NCI-H128 (cell line): Measurements from ENCODE around the gene FOXD4L1.
"Not testable (repeated sequence)": the region's sequence is repeated elsewhere in the genome, so short reads cannot be mapped to it uniquely, and the experiment has no call there.

Experiments used
- DNase-seq: peaks from one replicate; lab custom pipeline; 2025; ENCODE audit not compliant: unreplicated experiment; lab: John Stamatoyannopoulos, UW

Gene FOXD4L1

DNA sequence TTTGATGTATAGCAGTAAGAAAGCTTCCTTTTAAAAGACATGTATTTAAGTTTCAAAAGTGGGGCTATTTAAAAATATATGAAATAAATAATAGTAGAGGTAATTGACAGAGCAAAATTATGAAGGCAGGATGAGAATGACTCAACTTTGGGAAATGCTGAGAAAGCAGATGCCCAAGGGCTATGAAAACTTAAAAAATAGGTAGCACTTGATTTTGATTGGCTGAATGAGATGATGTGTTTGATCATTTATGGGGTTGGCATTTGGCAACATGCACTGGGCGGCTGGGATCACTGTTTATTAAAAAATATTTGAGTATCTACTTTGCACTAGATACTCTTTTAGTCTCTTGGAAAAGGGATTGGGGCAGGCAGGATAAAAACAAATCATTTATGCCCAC, 26.5 kb downstream of the FOXD4L1 start:
- DNase-seq, result not testable (repeated sequence)

DNA sequence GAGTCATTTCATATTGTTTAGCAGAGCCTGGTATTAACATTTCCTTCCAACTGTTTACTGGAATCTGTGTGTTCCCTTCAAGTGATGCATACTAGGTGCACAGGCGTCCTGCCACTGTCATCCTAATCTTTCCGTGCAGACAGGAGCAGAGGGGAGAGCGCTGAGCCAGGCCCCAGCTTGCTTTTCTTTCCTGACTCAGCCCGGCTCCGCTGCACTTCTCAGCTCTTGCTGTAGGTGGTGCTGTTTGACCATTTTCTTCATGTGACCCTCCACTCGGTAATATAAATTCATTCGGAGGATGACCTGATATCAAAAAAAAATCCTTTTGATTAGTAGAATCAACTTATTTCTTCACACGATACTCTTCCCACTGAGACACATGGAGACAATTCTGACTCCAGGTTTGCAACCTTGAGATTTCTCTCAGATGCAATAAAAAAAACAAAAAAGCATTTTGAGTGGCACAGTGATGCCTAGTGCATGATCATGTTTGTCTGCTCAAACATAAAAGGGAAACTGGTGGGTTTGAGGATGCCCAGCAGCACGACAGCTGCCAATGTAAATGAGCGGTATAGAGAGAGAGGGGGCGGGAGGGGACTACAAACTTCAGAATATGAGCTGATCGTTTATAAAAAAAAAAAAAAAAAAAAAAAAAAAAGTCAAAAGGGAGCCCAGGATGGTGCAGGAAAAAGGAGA, 29.0 kb downstream of the FOXD4L1 start:
- not testable (repeated sequence) for DNase-seq

DNA sequence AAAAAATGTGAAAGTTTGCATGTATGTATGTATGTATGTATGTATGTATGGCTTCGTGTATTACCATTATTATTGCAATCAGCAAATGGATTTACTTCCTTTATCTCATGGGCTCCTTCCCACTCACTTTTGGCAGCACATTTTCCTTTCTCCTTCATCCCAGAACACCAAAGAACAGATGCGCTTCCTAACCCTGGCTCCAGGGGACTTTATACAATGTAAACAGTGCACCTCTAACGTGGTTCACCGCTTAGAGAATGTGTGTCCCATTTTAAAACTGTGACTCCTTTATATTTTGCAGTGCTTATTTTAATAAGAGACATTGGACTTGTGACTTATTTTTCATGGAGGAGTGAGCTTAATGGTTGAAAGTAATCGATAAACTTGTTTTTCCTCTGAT, 29.7 kb downstream of the FOXD4L1 start:
- DNase-seq, result not testable (repeated sequence)

DNA sequence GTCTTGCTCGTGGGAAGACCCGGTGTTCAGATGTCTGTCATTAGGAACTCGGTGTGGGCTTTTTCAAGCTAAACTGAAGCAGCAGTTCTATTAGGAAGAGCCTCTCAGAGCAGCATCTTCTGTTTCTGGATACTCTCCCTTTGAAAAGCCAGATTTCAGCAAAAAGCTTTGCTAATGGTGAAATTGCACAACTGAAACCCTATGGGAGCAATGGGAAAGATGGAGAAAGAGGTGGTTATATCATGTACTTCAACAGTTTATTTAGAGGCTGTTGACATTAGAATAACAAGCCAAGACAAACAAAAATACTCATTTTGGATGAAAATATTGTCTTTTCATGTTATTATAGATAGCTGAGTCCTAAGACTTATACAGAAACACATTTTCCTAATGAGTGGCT, 30.4 kb downstream of the FOXD4L1 start:
- DNase-seq, result not testable (repeated sequence)

DNA sequence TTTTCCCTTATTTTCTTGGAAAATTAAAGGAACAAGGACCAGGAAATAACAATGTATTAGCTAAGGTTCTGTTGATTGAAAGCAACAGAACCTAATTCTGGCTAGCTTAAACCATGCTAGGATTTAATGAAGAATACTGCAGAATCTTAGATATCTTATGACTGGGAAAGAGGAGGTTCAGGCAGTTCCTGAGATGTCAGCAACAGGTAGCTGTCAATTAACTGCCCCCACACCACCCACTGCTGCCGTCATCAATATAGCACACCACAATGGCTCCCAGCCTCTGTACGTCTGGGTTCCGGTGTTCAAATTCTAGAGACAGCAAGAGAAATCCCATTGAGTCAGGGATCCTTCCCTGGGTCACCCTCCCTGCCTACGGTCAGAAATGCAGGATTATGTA, 34.5 kb downstream of the FOXD4L1 start:
- not testable (repeated sequence) for DNase-seq

DNA sequence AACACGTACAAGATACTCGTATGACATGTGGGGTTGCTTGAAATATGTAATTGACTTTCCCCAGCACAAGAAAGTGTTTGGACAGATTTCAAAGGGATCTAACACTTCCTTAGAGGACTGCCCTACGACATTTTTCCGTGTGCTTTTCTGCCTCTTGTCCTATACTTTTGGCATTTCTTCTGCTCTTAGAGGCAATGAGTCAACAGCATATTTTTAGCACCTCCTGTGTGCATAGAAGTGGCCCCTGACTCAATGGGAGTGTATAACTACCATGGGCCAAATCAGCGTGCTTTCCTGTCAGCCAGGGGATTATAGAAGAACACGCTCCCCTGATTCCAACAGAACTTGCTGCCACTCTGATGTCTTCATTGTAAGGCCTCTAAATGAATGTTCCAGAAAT, 38.1 kb downstream of the FOXD4L1 start:
- not testable (repeated sequence) for DNase-seq

DNA sequence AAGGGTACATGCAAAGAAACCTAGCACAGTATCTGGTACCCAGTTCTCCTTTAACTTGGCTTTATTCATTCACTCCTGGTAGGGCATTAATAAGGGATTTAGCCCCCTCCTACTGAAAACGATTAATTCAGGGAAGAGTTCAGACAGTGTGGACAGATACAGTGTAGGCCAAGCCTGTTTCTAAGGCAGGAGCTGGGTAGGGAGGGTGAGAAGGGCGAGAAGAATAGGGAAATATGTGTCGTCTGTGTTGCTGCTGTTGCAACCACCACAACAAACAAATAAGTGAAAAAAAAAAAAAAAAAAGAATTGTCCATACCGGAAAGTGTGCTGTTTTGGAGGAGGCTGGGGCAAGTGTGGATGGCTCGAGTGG, 42.4 kb downstream of the FOXD4L1 start:
- not testable (repeated sequence) for DNase-seq

DNA sequence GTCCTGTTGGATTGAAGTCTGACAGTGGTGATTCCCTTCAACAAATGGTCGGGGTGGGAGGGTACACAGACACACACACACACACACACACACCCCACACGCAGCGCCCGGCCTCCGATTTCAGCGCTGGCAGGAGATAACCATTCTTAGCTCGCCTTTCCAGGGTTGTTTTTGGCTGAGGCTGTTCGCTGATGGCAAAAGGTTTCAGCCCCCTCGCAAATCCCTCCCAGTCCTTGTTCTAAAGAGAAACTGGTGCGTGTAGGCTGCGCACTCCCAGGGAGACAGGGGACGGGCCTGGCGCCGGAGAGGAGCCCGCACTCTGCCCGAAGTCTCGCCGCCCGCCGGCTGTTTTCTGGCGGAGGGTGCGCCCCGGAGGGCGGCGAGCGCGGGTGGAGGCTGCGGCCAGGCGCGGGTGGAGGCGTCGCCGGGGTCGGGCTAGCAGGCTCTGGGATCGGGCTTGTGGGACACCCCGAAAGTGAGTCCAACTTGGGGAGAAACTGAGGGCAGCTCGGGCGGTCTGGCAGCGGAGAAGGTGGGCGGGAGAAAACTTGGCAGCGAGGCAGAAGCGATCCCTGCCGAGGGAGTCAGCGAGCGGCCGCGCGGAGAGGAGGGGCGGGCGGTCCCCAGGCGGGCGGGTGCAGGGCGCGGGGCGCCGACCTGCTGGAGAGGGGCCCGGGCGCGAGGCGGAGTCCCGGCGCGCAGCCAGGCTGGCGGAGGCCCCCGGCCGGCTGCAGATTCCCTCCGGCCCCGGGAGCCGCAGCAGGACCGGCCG, 42.9 kb downstream of the FOXD4L1 start:
- DNase-seq, result not testable (repeated sequence)

DNA sequence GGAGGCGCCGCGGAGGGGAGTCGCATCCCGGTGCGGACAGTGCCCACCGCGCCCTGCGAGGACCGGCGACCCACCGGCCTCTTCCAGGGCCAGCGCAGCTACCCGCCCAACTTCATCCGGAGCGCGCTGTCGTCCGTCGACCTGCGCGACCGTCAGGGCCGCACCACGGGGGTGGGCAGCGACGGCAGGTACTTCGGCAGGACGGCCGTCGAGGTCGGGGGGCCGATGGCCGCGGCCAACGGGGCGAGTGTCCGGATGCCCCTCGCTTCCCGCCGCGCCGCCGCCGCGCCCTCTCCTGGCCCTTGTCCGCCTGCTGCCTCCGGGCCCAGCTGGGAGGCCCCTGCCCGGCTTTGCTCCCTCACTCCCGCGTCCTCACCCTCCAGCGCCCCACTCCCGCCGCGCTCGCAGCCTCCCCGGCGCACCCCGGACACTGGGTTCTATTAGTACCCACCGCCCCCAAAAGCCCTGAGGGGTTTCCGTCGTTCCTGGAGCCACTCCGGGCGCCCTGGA, 43.6 kb downstream of the FOXD4L1 start:
- not testable (repeated sequence) for DNase-seq

DNA sequence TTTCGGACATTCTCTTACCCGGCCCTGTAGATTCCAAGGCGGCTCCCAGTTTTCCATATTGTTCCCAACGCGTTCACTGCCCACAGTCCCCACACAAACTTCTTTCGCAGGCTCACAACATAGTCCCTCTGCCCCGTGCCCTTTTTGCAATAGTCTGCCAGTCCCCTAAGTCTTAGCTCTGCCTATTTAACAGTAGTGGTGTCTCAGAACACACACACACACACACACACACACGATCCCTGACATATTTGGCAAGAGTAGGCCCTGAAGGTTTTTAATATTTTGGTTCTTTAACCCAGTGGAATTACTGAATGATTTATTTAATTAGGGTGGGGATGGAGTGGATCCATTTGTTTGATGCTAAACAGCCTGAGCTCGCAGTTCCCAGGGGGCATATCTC, 44.1 kb downstream of the FOXD4L1 start:
- not testable (repeated sequence) for DNase-seq
